DMS79 (cell line): ENCODE measurements around the gene LGR6.
"Not testable (repeated sequence)": the region's sequence is repeated elsewhere in the genome, so short reads cannot be mapped to it uniquely, and the experiment has no call there.

Experiments
- DNase-seq: peaks from one replicate; lab custom pipeline; 2025; lab: John Stamatoyannopoulos, UW

Gene LGR6

GRCh38 chr1:202160377-202160940 lies 33.1 kb upstream of the LGR6 start, which contains the start of gene PTPN7:
Gene PTPN7 (minus strand): TSS chr1:202160602. CDS start chr1:202159402, 1,200 bp downstream.
- no peak for DNase-seq

DNA sequence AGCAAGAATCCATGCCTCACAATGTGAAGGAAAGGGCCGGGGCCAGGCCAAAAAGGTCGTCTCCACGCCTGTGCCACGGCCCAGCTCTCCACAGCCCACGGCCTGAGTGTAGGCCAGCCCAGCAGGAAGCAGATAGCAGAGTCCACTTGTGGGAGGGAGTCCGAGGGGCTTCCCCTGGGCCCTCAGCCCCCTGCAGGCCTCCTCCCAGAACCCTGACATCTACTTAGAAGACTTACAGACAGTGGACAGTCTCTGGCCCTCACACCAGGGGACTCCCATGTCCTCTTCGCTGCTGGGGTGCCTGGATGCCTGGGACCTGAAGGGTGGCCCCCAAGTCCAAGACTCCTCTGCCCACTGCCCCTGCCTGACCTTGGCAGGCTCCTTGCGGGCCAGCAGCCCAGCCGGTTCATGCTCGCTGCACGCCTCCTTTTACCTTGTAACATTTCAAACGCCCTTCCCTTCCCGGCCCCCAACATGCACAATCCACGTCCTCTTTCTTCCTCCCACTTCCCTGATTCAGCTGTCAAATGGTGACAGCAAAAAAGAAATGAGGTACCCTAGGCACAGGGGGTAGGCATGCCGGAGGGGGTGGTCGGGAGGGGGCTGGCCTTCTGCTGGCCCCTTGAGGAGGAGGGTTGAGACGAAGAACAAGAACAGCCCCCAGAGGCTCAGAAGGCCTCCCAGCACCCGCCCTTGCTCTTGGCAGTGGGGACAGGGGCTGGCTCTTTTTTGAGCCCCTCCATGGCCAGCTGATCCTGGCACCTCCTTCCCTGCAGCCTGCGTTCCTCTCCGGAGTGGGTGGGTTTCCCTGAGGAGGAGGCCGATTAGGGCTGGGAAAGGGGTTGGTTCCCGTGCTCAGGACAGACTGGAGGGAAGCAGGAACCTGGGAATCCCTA lies 32.2 kb upstream of the LGR6 start:
- DNase-seq = no peak

GRCh38 chr1:202162047-202162417 lies 31.6 kb upstream of the LGR6 start:
- DNase-seq = no peak

DNA sequence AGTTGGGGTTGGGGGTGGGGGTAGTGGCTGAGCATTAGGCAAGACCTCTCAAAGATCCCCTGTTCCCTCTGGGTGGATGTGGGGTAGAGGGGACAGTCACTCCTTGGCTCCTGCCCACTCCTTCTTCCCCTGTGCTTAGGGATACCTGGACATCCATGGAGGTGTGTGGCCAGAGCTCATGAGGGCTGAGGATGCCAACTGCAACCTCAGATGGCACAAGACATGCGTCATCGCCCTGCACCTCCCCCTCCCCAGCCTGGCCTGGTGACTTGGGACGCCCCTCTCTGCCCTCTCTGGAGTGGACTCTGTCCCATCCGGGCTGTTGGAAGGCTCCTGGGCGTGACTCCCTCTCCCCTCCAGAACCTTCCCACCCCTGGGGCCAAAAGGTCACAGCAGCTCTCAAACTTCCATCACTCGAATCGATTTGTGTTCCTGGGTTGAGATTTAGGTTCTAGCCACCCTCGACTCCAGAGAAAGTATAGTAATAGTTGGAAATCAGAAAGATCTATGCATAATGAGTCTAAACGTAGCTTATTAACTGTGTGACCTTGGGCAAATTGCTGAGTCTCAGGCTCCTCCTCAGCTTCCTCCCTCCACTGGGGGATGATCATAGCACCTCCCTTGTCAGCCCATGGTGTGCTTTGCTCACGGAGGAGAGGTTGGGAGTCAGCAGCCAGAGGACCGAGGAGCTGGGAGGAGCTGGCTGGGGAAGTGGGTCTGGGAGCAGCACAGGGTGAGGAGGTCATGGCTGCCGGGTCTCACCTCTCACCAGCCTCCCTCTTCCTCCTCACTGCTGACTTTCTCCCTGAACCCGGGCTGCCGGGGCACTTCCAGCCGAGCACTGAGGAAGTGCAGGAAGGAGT lies 30.9 kb upstream of the LGR6 start:
- DNase-seq = no peak

DNA sequence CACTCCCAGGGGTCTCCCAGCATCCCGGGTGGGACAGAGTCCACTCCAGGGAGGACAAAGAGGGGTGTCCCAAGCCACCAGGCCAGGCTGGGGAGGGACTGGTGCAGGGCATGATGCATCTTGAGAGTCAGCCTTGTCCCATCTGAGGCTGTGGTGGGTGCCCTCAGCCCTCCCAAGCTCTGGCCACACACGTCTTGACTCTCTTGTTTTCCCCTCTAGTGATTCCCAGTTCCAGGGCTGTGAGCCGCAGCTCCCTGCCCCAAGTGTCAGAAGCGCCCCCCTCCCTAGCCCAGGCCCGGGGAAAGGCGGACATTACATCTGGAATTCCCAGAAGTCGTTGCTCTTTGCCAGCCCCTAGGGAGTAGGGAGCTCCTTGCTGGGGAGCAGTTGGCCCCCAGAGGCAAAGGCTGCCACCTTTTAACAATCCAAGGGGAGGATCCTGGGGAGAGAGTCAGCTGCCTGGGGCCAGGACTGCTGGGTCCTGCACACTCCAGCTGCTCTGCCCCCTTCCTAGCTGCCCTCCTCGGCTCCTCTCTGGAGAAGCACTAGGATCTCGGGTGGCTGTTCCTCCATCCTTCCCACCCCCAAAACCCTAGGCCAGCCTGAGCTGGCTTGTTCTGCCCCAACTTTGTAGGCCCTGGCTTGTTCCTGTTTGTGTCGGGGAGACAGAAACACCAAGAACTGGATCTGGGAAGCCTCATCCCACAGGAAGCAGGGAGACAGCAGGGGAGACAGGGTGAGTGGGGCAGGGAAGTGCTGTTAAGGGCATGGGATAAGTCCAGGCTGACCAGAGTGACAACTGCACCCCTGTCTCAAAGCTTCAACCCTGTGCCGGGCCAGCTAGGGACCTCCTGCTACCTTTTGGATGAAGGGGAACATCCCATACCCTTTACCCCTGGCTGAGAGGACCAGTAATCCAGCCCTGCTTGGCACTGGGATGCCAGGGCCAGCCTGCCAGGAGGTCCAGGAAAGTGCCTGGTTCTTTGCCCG lies 30.0 kb upstream of the LGR6 start:
- DNase-seq = no peak

- no peak for DNase-seq
Measured at GRCh38 chr1:202164271-202165037, 29.1 kb upstream of the LGR6 start.

- DNase-seq = no peak
Measured at GRCh38 chr1:202165267-202165941, 28.2 kb upstream of the LGR6 start.

DNA sequence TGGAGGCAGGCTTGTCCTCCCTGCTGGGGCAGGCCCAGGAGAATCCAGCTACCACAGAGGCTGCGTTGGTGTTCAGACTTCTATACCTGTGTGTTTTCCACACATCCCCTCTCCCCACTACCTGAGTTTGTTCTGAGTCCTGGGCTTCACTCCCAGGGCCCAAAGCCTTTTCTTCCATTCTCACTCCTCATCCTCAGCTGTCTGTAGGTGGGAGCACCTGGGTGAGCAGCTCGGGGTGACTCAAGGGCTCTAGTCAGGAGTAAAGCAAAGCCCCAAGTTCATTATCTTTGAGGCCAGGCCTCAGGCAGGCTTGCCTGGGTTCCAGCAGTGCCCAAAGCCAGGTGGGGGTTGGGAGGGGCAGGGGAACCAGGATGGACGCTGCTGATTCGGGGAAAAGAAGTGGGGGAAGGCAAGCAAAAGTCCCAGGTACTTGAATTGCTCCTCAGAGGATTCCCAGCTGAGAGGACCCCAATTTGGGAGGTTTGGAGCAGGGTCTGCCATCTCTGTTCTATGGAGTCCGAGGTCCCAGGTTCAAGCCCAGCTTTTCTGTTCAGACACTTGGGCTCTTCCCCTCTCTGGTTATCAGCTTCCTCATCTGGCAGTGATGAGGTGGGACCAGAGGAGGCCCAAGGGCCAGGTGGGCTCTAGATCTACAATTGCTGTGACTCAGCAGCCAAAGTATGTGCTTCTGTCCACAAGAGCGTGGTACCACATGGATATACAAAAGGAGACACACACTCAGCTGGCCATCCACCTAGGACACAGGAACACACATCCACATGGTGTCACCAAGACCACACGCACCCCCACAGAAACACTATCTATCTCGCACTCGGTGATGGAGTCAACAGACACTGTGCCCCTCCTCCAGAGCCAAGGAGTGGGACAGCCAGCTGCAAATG lies 27.4 kb upstream of the LGR6 start:
- DNase-seq = no peak

- not testable (repeated sequence) for DNase-seq
Measured at GRCh38 chr1:202167054-202167453, 26.5 kb upstream of the LGR6 start.

GRCh38 chr1:202167708-202168415 lies 25.7 kb upstream of the LGR6 start:
- peak; percentile 80 for DNase-seq

GRCh38 chr1:202168861-202169260 lies 24.7 kb upstream of the LGR6 start:
- DNase-seq = no peak

DNA sequence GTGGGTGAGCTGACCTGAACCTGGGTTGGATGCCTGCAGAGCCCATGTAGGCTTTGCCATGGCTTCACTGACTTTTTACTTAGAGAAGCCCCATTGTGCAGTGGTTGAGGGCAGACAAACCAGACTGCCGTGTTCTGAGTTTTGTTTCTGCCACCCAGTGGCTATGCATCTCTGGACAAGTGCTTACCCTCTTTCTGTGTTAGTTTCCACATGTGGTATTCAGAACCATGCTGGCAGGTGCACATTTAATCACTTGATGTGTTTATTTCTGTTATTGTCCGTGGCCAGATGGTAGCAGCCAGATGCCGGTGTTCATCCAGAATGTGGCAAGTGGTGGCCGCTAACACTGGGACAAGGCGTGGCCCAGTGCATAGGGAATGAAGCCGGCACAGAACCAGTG lies 22.9 kb upstream of the LGR6 start:
- DNase-seq = no peak

DNA sequence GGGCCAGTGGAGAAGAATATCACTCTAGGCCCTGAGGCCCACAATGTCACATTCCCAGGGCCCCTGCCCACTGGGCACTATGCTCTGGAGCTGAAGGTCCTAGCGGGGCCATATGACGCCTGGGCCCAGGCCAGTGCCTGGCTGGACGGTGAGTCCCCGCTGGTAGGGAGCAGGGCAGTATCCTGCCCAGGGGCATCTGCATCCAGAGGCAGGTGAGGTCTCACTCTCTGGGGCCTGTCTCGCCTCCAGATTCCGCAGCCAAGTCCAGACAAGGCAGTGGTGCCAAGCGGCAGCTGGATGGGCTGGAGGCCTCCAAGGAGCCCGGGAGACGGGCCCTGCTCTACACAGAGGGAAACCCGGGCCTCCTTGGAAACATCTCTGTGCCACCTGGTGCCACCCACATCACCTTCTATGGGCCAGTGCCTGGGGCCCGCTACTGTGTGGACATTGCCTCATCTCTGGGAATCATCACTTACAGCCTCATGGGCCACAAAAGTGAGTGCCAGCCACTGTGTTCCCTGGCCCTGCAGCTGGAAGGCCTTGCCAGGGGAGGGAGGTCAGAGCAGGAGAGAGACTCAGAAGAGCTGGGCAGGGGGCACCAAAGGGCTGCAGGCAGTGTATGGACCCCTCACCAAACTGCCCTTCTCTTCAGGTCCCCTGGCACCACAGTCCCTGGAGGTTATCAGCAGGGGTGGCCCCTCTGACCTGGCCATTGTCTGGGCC lies 22.1 kb upstream of the LGR6 start:
- DNase-seq = no peak

DNA sequence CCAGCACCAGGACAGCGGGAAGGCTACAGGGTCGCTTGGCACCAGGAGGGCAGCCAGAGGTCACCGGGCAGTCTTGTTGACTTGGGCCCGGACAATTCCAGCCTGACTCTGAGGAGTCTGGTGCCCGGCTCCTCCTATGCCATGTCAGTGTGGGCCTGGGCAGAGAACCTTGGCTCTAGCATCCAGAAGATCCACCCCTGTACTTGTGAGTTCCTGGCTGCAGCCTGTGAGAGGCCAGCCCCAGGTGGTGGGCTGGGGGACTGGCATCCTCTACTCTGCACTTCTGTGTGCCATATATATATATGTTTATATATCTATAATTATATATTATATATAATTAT lies 21.6 kb upstream of the LGR6 start:
- DNase-seq = no peak

DNA sequence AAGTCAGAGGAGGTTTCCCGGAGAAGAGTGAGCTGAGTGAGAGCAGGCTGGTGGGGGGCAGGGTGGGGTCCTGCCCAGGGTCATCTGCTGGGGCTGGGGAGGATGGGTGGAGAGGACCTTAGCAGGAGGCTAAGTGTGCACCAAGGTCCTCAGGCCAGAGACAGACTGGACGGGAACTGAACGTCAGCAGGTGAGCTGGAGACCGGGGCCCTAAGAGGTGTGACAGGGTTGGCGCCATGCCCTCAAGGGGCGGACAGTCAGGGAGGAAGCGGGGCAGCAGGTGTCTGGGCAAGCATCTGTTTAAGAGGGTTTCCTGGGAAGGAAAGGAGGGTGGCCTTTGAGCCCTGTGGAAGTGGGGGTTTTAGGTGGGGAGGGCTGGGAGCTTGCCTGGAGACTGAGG lies 19.6 kb upstream of the LGR6 start:
- no peak for DNase-seq

DNA sequence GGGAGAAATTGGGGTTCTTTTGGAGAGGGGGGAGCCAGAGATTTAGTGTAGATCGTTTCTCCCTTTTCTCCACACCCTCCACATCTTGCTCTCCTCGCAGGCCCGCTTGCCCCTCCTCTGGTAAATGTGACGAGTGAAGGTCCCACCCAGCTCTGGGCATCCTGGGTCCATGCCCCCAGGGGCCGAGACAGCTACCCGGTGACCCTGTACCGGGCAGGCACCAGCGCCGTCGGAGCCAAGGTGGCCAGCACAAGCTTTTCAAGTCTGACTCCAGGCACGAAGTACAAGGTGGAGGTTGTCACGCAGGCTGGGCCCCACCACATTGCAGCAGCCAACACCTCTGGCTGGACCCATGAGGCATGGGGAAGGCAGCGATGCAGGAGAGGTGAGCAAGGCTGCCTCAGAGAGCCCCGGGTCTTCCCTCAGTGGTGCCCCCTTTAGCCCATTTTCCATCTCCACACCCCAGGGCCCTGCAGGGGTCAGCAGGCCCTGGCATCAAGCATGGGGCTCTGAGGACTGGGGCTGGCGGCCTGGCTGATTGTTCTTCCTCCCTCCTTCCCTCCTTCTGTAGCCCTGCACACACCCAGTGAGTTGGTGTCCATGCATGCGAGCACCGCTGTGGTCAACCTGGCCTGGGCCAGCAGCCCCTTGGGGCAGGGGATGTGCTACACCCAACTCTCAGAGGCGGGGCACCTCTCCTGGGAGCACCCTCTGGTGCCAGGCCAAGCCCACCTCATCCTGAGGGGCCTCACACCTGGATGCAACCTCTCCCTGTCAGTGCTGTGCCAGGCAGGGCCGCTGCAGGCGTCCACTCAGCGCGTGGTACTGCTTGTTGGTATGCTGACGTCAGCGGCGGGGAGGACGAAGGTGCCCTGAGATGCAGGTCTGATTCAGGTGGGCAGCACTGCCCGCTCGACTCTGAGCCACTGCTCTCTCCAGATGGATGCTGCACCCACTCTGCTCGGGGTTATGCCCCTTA lies 16.4 kb upstream of the LGR6 start:
- no peak for DNase-seq
